ENCODE results near the gene BCL2. TPM values are rescaled to one million over a fixed set of nuclear protein-coding genes. Genes with fewer than 3 reads are reported as not detected.

Gene BCL2
- total RNA-seq, 8 experiments from 2014 or later, result 0.97 to 29.2 (median 5.8) TPM

DNA sequence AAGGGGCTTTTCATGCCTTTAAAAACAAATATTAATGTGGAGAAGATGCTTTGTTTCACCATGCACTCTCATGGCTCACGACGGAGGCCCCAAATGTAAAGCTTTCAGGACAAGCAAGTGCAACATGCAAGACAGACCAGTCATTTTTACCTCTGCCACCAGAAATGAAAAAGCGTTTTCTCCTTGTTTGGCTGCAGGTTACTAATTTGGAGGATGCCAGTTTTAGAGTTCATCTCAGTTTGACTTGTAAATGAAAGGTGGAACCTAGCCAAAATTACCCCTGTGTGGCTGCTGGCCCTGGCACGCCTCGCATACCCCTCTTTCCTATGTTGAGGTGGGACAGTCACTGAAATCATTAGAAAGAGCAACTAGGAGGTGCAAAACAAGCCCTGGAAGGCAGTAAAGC lies 138.6 kb downstream of the BCL2 start:
- in situ Hi-C loops (cut with MboI; ENCODE audit: low pct_unique_long_range_greater_than_20kb in 2 of 9, low sequenced_read_pairs in 9 of 9, unreplicated experiment in 9 of 9), result no loop called here
- H3K4me1 ChIP-seq (replicated peaks in 1 of 2), result peaks cover 43 to 47% of the 10 kb centered on the region in 2 donors
- ATAC-seq (replicated peaks in 6 of 8), result no peak
- H3K27ac ChIP-seq, result no peak overlapping the region
- WGBS, 10 experiments, result 68 to 100% (median 94%) methylated on average over 1 to 5 of the region's 5 CpGs; no CpG with 5 or more reads in 3 of the 10 experiments
- no peak overlapping the region for H3K4me3 ChIP-seq

DNA sequence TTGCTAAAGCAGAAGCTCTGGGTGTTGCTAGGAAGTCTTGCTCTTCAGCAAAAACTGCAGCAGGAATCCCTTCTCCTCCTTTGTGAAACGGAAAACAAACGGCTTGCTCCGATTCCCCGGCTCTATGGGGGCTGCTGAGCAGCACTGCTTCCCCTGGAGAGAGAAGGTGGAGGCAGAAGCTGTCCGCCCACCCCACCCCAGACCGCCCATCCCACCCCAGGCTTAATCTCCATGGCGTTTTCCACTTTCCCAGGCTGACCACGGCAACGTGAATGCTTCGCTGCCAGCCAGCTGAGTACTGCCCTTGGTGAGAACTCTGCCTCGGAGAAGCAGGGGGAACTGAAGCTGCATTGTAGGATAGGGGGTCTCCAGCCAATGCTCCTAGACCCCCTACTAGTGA lies 139.2 kb downstream of the BCL2 start:
- Histone ChIP-seq H3K4me1 (replicated peaks in 1 of 2) (peaks cover 36 to 42% of the 10 kb centered on the region in 2 donors), H3K4me3 (no peak overlapping the region), H3K27ac (no peak overlapping the region)
- in situ Hi-C loops (cut with MboI; ENCODE audit: low pct_unique_long_range_greater_than_20kb in 2 of 9, low sequenced_read_pairs in 9 of 9, unreplicated experiment in 9 of 9), result no loop called here
- ATAC-seq (replicated peaks in 6 of 8), result peak in 5 of 8 experiments; percentile 37 to 83 (median 64)
- WGBS, 10 experiments, result 0% methylated on average over 1 of the region's 11 CpGs; no CpG with 5 or more reads in 9 of the 10 experiments

GRCh38 chr18:63179422-63179821 lies 140.1 kb downstream of the BCL2 start:
- ATAC-seq (replicated peaks in 6 of 8), result no peak
- Histone ChIP-seq H3K4me3 (no peak overlapping the region), H3K4me1 (replicated peaks in 1 of 2) (peaks cover 35 to 42% of the 10 kb centered on the region in 2 donors), H3K27ac (no peak overlapping the region)
- 86 to 100% (median 94%) methylated on average over 1 to 8 of the region's 9 CpGs; no CpG with 5 or more reads in 1 of the 10 experiments for WGBS, 10 experiments
- in situ Hi-C loops (cut with MboI; ENCODE audit: low pct_unique_long_range_greater_than_20kb in 2 of 9, low sequenced_read_pairs in 9 of 9, unreplicated experiment in 9 of 9), result no loop called here

DNA sequence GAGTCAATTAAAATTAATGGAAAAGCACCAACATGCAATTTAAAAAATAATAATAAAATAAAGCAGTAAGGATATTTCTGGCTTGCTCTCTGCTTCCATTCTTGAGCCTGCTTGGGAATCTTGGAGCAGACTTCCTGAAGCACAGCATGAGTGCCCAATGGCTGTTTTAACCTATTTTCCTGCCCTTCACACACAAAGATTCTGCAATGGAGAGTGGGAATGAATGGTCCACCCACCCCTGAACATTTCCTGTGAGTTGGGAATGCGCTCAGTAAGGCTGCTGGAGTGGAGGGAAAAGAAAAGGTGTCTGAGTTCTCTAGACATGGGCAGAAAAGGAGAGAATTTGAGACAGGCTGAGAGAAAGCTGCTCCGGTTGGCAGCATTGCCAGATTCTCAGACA lies 140.6 kb downstream of the BCL2 start:
- ATAC-seq (replicated peaks in 6 of 8), result no peak

GRCh38 chr18:63177919-63178821 lies 141.4 kb downstream of the BCL2 start:
- Histone ChIP-seq H3K4me1 (replicated peaks in 1 of 2) (peaks cover 35 to 42% of the 10 kb centered on the region in 2 donors), H3K27ac (no peak overlapping the region), H3K4me3 (no peak overlapping the region)
- peak; percentile 3 to 87 (median 53) for ATAC-seq (replicated peaks in 6 of 8)
- whole genome bisulfite sequencing, 10 experiments, result 8 to 85% (median 48%) methylated on average over 1 to 19 of the region's 25 CpGs
- in situ Hi-C loops (cut with MboI; ENCODE audit: low pct_unique_long_range_greater_than_20kb in 2 of 9, low sequenced_read_pairs in 9 of 9, unreplicated experiment in 9 of 9), result no loop called here

More for the DNA sequence above, 140.6 kb downstream of the BCL2 start:
- no peak overlapping the region for H3K27ac ChIP-seq
- in situ Hi-C loops (cut with MboI; ENCODE audit: low pct_unique_long_range_greater_than_20kb in 2 of 9, low sequenced_read_pairs in 9 of 9, unreplicated experiment in 9 of 9), result no loop called here
- H3K4me3 ChIP-seq, result no peak overlapping the region
- 60 to 100% (median 100%) methylated on average over 1 to 2 of the region's 2 CpGs; no CpG with 5 or more reads in 4 of the 10 experiments for WGBS, 10 experiments
- peaks cover 35 to 42% of the 10 kb centered on the region in 2 donors for H3K4me1 ChIP-seq (replicated peaks in 1 of 2)

DNA sequence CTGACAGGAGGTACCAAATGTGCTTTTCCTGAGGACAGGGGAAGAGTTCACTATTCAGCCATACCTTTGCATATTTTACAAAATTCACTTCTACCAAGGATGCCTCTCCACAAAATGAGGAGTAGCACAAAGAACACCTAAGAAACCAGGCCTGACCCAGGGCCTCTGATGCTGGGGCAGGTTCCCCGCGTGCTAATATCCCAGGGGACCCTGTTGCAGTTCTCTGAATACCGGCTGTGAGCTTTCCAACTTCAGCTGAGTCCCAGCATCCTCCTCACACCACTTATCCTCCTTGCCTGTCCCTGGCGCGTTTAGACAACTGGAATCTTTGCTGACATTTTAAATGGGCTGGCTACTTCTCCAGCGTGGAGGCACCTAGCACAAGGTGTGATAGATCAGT lies 142.3 kb downstream of the BCL2 start:
- Histone ChIP-seq H3K4me1 (replicated peaks in 1 of 2) (peaks cover 35 to 38% of the 10 kb centered on the region in 2 donors), H3K27ac (no peak overlapping the region), H3K4me3 (no peak overlapping the region)
- 79 to 100% (median 92%) methylated on average over 2 of the region's 6 CpGs; no CpG with 5 or more reads in 5 of the 10 experiments for WGBS, 10 experiments
- no peak for ATAC-seq (replicated peaks in 6 of 8)
- in situ Hi-C loops (cut with MboI; ENCODE audit: low pct_unique_long_range_greater_than_20kb in 2 of 9, low sequenced_read_pairs in 9 of 9, unreplicated experiment in 9 of 9), result no loop called here

GRCh38 chr18:63175264-63175663 lies 144.3 kb downstream of the BCL2 start:
- in situ Hi-C loops (cut with MboI; ENCODE audit: low pct_unique_long_range_greater_than_20kb in 2 of 9, low sequenced_read_pairs in 9 of 9, unreplicated experiment in 9 of 9), result no loop called here
- Histone ChIP-seq H3K4me1 (replicated peaks in 1 of 2) (peaks cover 27 to 31% of the 10 kb centered on the region in 2 donors), H3K4me3 (no peak overlapping the region), H3K27ac (no peak overlapping the region)
- 29 to 100% (median 100%) methylated on average over 1 to 2 of the region's 2 CpGs; no CpG with 5 or more reads in 3 of the 10 experiments for WGBS, 10 experiments
- no peak for ATAC-seq (replicated peaks in 6 of 8)

DNA sequence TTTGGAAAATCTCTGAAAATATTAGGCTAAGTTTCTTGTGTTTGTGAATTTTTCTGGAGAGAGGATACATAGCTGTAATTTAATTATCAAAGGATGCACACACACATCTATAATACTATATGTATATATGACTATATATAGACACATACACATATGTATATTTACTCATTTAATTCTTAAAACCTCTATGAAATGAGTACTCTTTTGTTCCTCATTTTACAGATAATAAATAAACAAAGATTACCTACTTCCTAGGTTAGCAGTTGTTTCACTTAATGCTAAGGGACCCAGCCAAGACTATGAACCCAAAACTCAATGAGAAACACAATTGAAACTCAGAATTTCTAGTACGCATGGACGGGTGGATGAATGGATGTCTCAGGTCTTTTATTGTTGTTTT lies 145.6 kb downstream of the BCL2 start:
- no peak for ATAC-seq (replicated peaks in 6 of 8)
- 82 to 100% (median 97%) methylated on average over 1 to 2 of the region's 2 CpGs; no CpG with 5 or more reads in 2 of the 10 experiments for WGBS, 10 experiments
- H3K4me3 ChIP-seq, result no peak overlapping the region
- no peak overlapping the region for H3K27ac ChIP-seq
- in situ Hi-C loops (cut with MboI; ENCODE audit: low pct_unique_long_range_greater_than_20kb in 2 of 9, low sequenced_read_pairs in 9 of 9, unreplicated experiment in 9 of 9), result no loop called here
- peaks cover 14 to 18% of the 10 kb centered on the region in 2 donors for H3K4me1 ChIP-seq (replicated peaks in 1 of 2)

- in situ Hi-C loops (cut with MboI; ENCODE audit: low pct_unique_long_range_greater_than_20kb in 2 of 9, low sequenced_read_pairs in 9 of 9, unreplicated experiment in 9 of 9), result no loop called here
- no peaks in the 10 kb centered on the region for H3K4me1 ChIP-seq (replicated peaks in 1 of 2)
- WGBS, 10 experiments, result 80 to 100% (median 98%) methylated on average over 1 to 5 of the region's 5 CpGs
- no peak overlapping the region for H3K27ac ChIP-seq
- H3K4me3 ChIP-seq, result no peak overlapping the region
- ATAC-seq (replicated peaks in 6 of 8), result no peak
Observed at GRCh38 chr18:63169853-63170252, 149.7 kb downstream of the BCL2 start.

- in situ Hi-C loops (cut with MboI; ENCODE audit: low pct_unique_long_range_greater_than_20kb in 2 of 9, low sequenced_read_pairs in 9 of 9, unreplicated experiment in 9 of 9), result no loop called here
- peak in 1 of 8 experiments; percentile 8 for ATAC-seq (replicated peaks in 6 of 8)
- no peak overlapping the region for H3K4me3 ChIP-seq
Observed at GRCh38 chr18:63168287-63168686, 151.3 kb downstream of the BCL2 start.

DNA sequence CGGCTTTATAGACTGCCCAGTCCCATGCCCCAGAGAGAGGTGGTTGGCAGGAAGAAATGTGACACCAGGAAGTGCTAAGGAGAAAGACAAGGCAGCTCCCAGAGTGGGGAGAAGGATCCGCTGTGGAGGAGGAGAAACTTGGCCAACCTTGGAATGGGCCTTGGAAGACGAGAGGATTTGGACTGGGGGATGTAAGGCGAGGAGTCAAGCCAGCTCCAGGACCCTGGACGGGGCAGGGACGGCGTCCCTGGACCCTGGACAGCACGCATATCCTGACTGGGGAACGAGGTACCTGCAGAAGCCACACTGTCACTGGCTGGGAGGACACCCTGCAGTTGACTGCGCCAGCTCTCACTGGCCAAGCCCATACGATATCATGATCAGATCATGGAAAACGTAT lies 153.4 kb downstream of the BCL2 start:
- no peak overlapping the region for H3K4me3 ChIP-seq
- 60 to 100% (median 89%) methylated on average over 1 to 9 of the region's 12 CpGs; no CpG with 5 or more reads in 1 of the 10 experiments for WGBS, 10 experiments
- H3K27ac ChIP-seq, result no peak overlapping the region
- ATAC-seq (replicated peaks in 6 of 8), result no peak
- in situ Hi-C loops (cut with MboI; ENCODE audit: low pct_unique_long_range_greater_than_20kb in 2 of 9, low sequenced_read_pairs in 9 of 9, unreplicated experiment in 9 of 9), result no loop called here
- H3K4me1 ChIP-seq (replicated peaks in 1 of 2), result peaks cover 6 to 12% of the 10 kb centered on the region in 2 donors

More at GRCh38 chr18:63168287-63168686, 151.3 kb downstream of the BCL2 start:
- no peak overlapping the region for H3K27ac ChIP-seq
- no peaks in the 10 kb centered on the region for H3K4me1 ChIP-seq (replicated peaks in 1 of 2)
- WGBS, 10 experiments, result 43 to 100% (median 83%) methylated on average over 1 to 3 of the region's 5 CpGs; no CpG with 5 or more reads in 3 of the 10 experiments

GRCh38 chr18:63164396-63164795 lies 155.2 kb downstream of the BCL2 start:
- WGBS, 10 experiments, result 0 to 100% (median 80%) methylated on average over 1 of the region's 1 CpG; no CpG with 5 or more reads in 3 of the 10 experiments
- ATAC-seq (replicated peaks in 6 of 8), result no peak
- H3K4me3 ChIP-seq, result no peak overlapping the region

DNA sequence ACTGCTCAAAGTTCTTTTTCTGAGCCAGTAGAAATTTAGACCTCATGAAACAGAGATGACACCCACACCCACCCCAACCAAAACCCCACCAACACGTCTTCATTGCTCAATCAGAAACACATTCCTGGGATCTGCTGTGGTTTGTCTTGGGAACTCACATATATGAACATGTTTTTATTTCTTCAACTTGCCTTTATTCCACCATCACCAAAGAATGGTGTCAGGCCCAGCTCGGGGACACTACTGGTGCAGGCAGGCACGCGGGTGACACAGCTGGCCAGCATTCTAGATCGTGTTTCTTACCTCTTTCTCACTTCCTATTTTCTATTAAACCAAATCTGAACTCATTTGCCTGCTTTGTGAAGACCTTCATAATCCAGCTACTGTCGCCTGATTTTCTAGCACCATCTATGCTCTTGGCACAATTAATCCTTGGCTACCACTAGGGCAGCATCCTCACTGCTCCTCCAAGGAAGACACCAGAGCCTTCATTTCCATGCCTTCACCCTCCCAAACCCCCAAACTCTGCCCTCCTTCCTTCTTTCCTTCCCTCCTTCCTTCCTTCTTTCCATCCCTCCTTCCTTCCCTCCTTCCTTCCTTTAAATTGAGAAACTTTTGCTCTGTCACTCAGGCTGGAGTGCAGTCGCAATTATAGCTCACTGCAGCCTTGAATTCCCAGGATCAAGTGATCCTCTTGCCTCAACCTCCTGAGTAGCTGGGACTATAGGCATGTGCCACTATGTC lies 157.1 kb downstream of the BCL2 start:
- Histone ChIP-seq H3K4me1 (replicated peaks in 1 of 2) (peaks cover 6 to 12% of the 10 kb centered on the region in 2 donors), H3K27ac (no peak overlapping the region), H3K4me3 (no peak overlapping the region)
- in situ Hi-C loops (cut with MboI; ENCODE audit: low pct_unique_long_range_greater_than_20kb in 2 of 9, low sequenced_read_pairs in 9 of 9, unreplicated experiment in 9 of 9), result no loop called here
- peak in 1 of 8 experiments; percentile 18 for ATAC-seq (replicated peaks in 6 of 8)
- WGBS, 10 experiments, result 41 to 95% (median 80%) methylated on average over 1 to 7 of the region's 7 CpGs; no CpG with 5 or more reads in 3 of the 10 experiments

More at GRCh38 chr18:63164396-63164795, 155.2 kb downstream of the BCL2 start:
- H3K4me1 ChIP-seq (replicated peaks in 1 of 2), result peaks cover 6 to 12% of the 10 kb centered on the region in 2 donors
- in situ Hi-C loops (cut with MboI; ENCODE audit: low pct_unique_long_range_greater_than_20kb in 2 of 9, low sequenced_read_pairs in 9 of 9, unreplicated experiment in 9 of 9), result no loop called here
- H3K27ac ChIP-seq, result no peak overlapping the region
